Inferior parietal cortex (tissue), 1 donor: ENCODE results near the gene TSPYL4.

ENCODE experiments used
- DNase-seq: peaks from one replicate; pipeline ENCODE4 v3.0.0-alpha.2; 2016; ENCODE audit errors: extremely low spot score

The TSPYL4 gene

DNA sequence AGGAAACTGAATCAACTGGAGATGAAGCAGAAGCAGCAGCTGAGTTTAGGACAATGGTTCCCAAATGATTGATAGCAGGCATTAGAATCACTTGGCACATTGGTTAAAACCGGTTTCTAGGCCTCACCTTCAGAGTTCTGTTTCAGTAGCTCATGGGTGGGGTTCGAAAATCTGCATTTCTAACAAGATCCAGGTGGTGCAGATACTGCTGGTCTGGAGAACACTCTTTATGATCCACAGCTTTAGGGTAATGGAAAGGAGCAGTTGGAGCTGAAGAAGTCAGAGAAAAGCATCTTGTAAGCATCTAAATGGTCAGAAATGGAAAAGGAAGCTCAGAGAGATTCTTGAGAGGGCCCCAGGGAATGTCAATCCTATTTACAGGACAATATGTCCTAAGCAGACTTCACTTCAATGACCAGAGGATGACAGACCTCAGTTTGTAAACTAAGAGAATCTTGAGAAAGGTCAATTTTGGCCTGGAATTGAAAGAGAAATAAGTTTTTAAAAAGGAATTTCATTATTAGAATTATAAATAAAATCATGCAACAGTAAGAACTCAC lies 17.4 kb upstream of the TSPYL4 start:
- DNase-seq = no peak

- DNase-seq = peak; percentile 75
Observed at GRCh38 chr6:116268589-116269293, 14.9 kb upstream of the TSPYL4 start.

- no peak for DNase-seq
Observed at GRCh38 chr6:116267836-116268588, 14.1 kb upstream of the TSPYL4 start.

GRCh38 chr6:116266803-116267202 lies 12.9 kb upstream of the TSPYL4 start:
- no peak for DNase-seq

DNA sequence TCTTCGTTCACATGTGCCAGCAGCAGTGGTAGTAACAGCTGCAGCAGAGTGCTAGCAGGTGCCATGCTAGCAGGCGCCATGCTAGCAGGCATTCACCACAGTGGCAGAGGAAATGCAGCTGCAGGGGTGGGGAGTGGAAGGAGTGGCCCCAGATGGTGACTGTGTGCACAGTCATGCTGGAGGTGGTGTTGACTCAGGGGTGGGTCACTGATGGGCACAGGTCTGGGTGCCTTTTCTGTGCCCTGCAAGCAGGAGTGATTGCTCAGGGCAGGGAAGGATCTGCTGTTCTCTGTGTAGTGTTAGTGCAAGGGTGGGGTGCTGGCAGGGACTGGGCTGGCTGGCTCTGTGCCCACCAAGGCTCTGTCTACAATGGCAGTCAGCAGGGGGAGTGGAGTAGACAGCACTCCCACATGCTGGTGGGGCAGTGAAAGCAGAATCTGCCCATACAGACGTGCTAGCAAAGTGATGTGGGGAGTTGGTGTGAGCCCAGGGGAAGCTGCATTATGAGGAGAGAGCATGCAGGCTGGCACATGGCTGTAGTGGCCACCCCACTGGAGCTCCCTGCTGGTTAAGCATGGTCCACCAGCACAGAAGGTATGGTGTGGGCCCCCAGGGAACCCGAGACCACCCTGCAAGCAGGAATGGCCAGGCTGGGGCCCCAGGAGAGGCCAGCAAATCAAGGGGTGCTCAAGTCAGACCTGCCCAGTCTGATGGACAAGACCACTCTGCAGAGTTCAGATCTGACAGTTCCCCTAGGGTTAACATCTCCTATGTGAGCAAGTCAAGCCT lies 11.4 kb upstream of the TSPYL4 start:
- no peak for DNase-seq

DNA sequence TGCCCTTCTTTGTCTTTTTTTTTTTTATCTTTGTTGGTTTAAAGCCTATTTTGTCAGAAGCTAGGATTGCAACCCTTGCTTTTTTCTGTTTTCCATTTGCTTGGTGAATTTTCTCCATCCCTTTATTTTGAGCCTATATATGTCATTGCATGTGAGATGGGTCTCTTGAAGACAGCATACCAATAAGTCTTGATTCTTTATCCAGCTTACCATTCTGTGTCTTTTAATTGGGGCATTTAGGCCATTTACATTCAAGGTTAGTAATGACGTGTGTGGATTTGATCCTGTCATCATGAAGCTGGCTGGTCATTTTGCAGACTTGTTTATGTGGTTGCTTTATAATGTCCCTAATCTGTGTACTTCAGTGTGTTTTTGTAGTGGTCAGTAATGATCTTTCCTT lies 9.5 kb upstream of the TSPYL4 start:
- DNase-seq = no peak

- no peak for DNase-seq
Observed at GRCh38 chr6:116258520-116258919, 4.6 kb upstream of the TSPYL4 start.

DNA sequence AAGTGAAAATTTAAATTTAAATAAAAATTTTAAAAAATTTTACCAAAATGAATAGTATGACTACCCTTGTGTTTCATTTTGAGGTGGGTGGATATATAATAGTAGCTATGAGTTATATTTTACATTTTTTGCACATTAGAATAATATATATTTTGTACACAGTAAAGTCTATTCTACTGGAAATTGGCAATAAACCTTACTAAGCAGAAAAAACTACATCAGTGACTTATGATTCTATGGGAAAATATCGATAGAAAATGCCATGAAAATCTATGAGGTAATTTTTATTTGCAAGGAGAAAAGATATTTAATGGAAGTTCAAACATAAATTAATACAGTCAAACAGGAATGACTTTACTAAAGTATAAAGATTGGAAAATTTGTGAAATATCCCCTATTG lies 2.8 kb upstream of the TSPYL4 start:
- DNase-seq = no peak

DNA sequence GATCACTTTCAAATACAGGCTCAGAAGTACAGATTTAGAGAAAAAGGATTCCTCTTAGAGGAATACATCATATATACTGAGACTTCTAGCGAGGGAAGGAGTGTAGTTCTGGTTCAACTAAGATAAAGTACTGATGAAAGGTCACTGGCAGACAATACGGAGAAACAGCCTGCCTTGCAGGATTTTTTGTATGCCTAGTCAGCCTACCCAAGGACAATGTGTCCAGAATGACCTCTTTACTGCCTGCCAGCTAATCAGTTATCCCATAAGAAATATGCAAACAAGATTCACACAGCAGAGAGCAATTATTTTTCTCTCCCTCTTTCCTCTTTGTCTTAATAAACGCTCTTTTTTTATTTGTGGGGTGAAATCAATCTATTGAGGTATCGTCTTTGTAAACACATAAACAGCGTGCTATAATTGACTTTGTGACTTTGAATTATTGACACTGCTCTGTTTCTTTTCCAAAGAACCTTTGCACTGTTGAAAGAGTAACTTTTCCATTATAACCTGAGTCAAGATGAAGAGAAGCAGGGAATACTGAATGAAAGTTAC lies 1.4 kb upstream of the TSPYL4 start:
- DNase-seq = no peak

DNA sequence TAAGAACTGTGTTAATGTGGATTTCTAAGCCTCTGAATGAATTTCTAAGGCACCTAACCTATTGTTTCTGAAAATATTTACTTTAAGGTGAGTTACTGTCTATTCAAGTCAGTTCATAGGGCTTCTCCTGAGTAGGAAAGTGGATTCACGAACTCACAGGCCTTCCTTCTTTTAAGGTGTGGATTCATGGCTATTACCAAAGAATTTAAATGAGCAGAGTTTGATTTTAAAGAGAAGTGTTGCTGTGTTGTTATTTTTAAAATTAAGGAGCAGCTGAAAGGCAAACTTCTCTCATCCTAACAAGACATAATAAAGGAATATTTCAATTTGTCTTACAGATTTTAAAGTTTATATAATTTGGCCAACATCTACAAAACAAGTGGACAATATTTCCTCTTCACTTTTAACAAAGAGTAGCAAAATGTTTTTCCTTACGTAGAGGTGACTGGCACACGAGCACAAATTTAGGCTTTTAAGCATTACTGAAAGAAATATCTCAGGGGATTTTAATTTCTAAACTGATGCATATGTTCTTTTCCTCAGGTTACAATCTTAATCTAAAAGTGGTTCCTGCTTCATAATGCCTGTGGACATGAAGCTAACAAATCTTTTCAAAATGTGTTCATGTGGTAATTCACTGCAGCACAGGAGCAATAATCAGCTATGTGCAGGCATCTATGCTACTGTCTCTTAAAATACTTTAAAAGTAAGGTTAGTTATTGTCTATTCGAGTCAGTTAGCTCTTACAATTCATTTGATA lies 602 bp upstream of the TSPYL4 start:
- DNase-seq = no peak

GRCh38 chr6:116253188-116253504 lies 729 bp downstream of the TSPYL4 start:
- no peak for DNase-seq

- no peak for DNase-seq
Observed at GRCh38 chr6:116251568-116252384, 2.1 kb downstream of the TSPYL4 start.

GRCh38 chr6:116248577-116248976 lies 5.3 kb downstream of the TSPYL4 start:
- no peak for DNase-seq

- no peak for DNase-seq
Observed at GRCh38 chr6:116247285-116247684, 6.6 kb downstream of the TSPYL4 start.

GRCh38 chr6:116246089-116246488 lies 7.8 kb downstream of the TSPYL4 start:
- DNase-seq = no peak

GRCh38 chr6:116244284-116244683 lies 9.6 kb downstream of the TSPYL4 start:
- no peak for DNase-seq

DNA sequence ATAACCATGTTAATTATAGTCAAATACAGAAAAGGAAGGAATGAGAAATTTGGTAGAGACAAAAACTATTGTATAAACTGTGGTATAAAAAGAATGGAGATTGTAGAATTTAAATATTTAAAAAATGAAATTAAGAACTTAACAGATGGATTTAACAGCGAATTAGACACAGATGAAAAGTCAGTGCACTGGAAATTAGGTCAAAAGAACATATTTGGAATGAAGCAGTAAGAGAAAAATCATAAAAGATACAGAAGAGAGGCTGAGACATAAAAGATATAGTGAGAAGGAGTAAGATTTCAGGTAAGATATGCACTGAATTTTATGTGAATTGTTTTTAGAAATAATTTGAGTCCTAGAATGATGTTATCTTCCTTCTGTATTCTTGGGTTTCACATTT lies 14.0 kb downstream of the TSPYL4 start:
- no peak for DNase-seq

DNA sequence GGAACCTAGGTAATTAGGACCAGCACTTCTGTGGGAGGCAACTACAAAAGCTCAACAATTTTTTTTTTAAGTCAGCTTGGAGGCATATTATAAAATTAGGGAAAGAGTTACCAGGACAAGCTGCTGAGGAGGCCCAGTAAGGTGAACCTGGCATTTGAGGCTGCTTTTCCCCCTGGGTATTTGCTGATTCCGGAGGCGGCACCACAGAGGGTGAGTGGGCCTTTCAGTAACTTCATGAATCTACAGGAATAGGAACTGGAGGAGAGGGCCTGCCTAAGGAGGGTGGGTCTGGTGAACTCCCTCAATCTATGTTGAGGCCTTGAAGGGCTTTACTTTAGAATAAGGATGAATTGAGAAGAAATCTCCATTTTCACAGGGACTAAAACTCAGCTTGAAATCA lies 14.6 kb downstream of the TSPYL4 start:
- no peak for DNase-seq

GRCh38 chr6:116238083-116238482 lies 15.8 kb downstream of the TSPYL4 start:
- no peak for DNase-seq

GRCh38 chr6:116234689-116235088 lies 19.2 kb downstream of the TSPYL4 start:
- DNase-seq = no peak
